ENCODE measurements around the gene SNED1. TPM values are rescaled to one million over a fixed set of nuclear protein-coding genes. Genes with fewer than 3 reads are reported as not detected.

The SNED1 gene
- total and polyA plus RNA-seq, 2 experiments from 2014 or later: 6.1 to 29.4 TPM

GRCh38 chr2:241110089-241110606, 111.7 kb downstream of the SNED1 start:
- no peak overlapping the region for H3K4me2 ChIP-seq (ENCODE audit: unreplicated experiment)
- no peak overlapping the region for H3K9ac ChIP-seq
- H3K27me3 ChIP-seq (replicated peaks; ENCODE audit: insufficient read depth): no peaks in the 10 kb centered on the region
- in situ Hi-C loops (cut with MboI): no loop called here
- no peak for DNase-seq
- no peaks in the 10 kb centered on the region for H3K9me3 ChIP-seq (ENCODE audit: low read depth)
- H4K20me1 ChIP-seq (ENCODE audit: insufficient read depth): no peaks in the 10 kb centered on the region
- H3K9me2 ChIP-seq (ENCODE audit: insufficient read depth): no peaks in the 10 kb centered on the region
- no peaks in the 10 kb centered on the region for H3F3A ChIP-seq (ENCODE audit: insufficient read depth)
- no peaks in the 10 kb centered on the region for H3K4me1 ChIP-seq (ENCODE audit: insufficient read depth)
- no peak overlapping the region for H3K27ac ChIP-seq
- no peak overlapping the region for H2AFZ ChIP-seq
- no peaks in the 10 kb centered on the region for H3K79me2 ChIP-seq (ENCODE audit: insufficient read depth)
- TF ChIP-seq EZH2phosphoT487 (IDR thresholded peaks at IDR 0.05; ENCODE audit: insufficient read depth, low read depth) (no peak), EZH2 (IDR thresholded peaks at IDR 0.05; ENCODE audit: insufficient read depth, poor library complexity, severe bottlenecking) (no peak)
- H3K36me3 ChIP-seq (ENCODE audit: low read depth): no peaks in the 10 kb centered on the region
- WGBS, 2 experiments (ENCODE audit: low coverage in 1 of 2, low lambda C conversion rate in 2 of 2, missing lambda C conversion rate in 2 of 2): 86 to 88% methylated on average over 9 of the region's 9 CpGs
- no peak overlapping the region for H3K4me3 ChIP-seq

DNA sequence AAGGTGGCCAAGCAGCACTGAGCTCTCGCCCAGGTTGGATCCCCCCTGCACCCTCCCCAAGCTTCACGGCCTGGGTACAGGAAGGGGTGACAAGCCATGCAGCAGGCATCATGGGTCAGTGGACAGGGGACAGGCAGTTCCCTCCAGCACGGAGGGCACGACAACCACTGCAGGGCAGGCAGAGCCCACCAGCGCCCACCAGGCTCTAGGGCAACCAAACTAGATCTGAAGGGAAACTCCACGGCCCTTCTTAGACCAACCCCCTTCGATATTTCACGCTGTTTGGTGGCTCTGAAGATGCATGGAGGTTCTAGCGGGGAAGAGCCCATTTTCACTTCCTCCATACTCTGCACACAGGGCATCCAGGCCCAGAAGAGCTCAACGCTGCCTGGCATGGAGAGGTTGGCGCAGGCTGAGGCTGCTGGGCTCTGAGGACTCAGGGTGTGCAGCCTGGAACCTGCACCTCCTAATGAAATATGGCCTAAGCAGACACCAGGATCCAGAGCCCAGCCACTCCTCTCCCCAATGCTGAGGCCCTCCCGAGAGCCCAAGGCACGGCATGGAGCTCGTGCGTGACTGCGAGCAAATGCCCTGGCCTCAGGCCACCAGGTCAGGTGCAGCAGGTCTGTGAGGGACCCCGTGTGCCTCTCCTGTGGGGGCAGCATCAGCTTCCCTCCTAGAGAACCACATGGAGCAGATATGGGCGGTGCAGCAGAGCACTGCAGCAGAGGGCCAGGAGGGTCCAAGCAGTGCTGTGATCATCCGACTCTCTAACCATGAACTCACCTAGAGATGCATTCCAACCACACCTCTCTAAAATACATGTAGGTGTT, 112.4 kb downstream of the SNED1 start:
- H3K36me3 ChIP-seq (ENCODE audit: low read depth): no peaks in the 10 kb centered on the region
- no peaks in the 10 kb centered on the region for H3K79me2 ChIP-seq (ENCODE audit: insufficient read depth)
- no peaks in the 10 kb centered on the region for H3F3A ChIP-seq (ENCODE audit: insufficient read depth)
- H3K4me2 ChIP-seq (ENCODE audit: unreplicated experiment): no peak overlapping the region
- H3K9ac ChIP-seq: no peak overlapping the region
- H3K9me3 ChIP-seq (ENCODE audit: low read depth): no peaks in the 10 kb centered on the region
- no peak for DNase-seq
- H3K27me3 ChIP-seq (replicated peaks; ENCODE audit: insufficient read depth): no peaks in the 10 kb centered on the region
- WGBS, 2 experiments (ENCODE audit: low coverage in 1 of 2, low lambda C conversion rate in 2 of 2, missing lambda C conversion rate in 2 of 2): 89 to 93% methylated on average over 14 to 19 of the region's 19 CpGs
- no peak overlapping the region for H3K27ac ChIP-seq
- H3K4me1 ChIP-seq (ENCODE audit: insufficient read depth): no peaks in the 10 kb centered on the region
- no peaks in the 10 kb centered on the region for H4K20me1 ChIP-seq (ENCODE audit: insufficient read depth)
- H3K9me2 ChIP-seq (ENCODE audit: insufficient read depth): no peaks in the 10 kb centered on the region
- in situ Hi-C loops (cut with MboI): no loop called here
- TF ChIP-seq EZH2phosphoT487 (IDR thresholded peaks at IDR 0.05; ENCODE audit: insufficient read depth, low read depth) (no peak), EZH2 (IDR thresholded peaks at IDR 0.05; ENCODE audit: insufficient read depth, poor library complexity, severe bottlenecking) (no peak)
- no peak overlapping the region for H2AFZ ChIP-seq
- H3K4me3 ChIP-seq: no peak overlapping the region

- no peak for TF ChIP-seq EZH2phosphoT487 (IDR thresholded peaks at IDR 0.05; ENCODE audit: insufficient read depth, low read depth)
- Histone ChIP-seq H3K4me3 (no peak overlapping the region), H3K27me3 (replicated peaks; ENCODE audit: insufficient read depth) (no peaks in the 10 kb centered on the region), H3K9me3 (ENCODE audit: low read depth) (no peaks in the 10 kb centered on the region), H3K4me1 (ENCODE audit: insufficient read depth) (no peaks in the 10 kb centered on the region), H2AFZ (no peak overlapping the region), H3K79me2 (ENCODE audit: insufficient read depth) (no peaks in the 10 kb centered on the region), H3K4me2 (ENCODE audit: unreplicated experiment) (no peak overlapping the region), H3K27ac (no peak overlapping the region), H3K9ac (no peak overlapping the region), H3K9me2 (ENCODE audit: insufficient read depth) (no peaks in the 10 kb centered on the region), H4K20me1 (ENCODE audit: insufficient read depth) (no peaks in the 10 kb centered on the region), H3F3A (ENCODE audit: insufficient read depth) (no peaks in the 10 kb centered on the region), H3K36me3 (ENCODE audit: low read depth) (no peaks in the 10 kb centered on the region)
- no peak for DNase-seq
- in situ Hi-C loops (cut with MboI): no loop called here
- 92 to 94% methylated on average over 9 of the region's 9 CpGs for WGBS, 2 experiments (ENCODE audit: low coverage in 1 of 2, low lambda C conversion rate in 2 of 2, missing lambda C conversion rate in 2 of 2)
Observed at GRCh38 chr2:241111440-241111805, 113.0 kb downstream of the SNED1 start.

DNA sequence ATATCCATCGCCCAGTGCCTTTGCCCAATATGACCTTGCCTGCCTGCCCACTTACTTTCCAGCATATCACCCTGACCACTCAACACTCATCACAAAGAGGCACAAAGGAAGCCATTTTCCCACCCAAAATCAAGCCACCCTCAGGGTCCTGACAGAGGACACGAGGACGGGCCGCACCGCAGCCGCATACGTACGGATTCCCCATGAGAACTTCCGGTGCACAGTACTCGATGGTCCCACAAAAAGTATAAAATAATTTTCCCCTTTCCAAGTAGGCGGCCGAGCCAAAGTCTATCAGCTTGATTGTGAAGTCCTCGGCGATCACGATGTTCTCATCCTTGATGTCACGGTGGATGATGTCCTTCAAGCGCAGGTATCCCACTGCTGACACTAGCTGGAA, 113.6 kb downstream of the SNED1 start:
- in situ Hi-C loops (cut with MboI): no loop called here
- DNase-seq: no peak
- Histone ChIP-seq H3K36me3 (ENCODE audit: low read depth) (no peaks in the 10 kb centered on the region), H3K9me2 (ENCODE audit: insufficient read depth) (no peaks in the 10 kb centered on the region), H3K27ac (no peak overlapping the region), H3K27me3 (replicated peaks; ENCODE audit: insufficient read depth) (no peaks in the 10 kb centered on the region), H3K9me3 (ENCODE audit: low read depth) (no peaks in the 10 kb centered on the region), H2AFZ (no peak overlapping the region), H3F3A (ENCODE audit: insufficient read depth) (no peaks in the 10 kb centered on the region), H3K9ac (no peak overlapping the region), H3K79me2 (ENCODE audit: insufficient read depth) (no peaks in the 10 kb centered on the region), H3K4me1 (ENCODE audit: insufficient read depth) (no peaks in the 10 kb centered on the region), H4K20me1 (ENCODE audit: insufficient read depth) (no peaks in the 10 kb centered on the region), H3K4me2 (ENCODE audit: unreplicated experiment) (no peak overlapping the region), H3K4me3 (no peak overlapping the region)
- no peak for TF ChIP-seq EZH2 (IDR thresholded peaks at IDR 0.05; ENCODE audit: insufficient read depth, poor library complexity, severe bottlenecking)
- no peak for TF ChIP-seq EZH2phosphoT487 (IDR thresholded peaks at IDR 0.05; ENCODE audit: insufficient read depth, low read depth)
- WGBS, 2 experiments (ENCODE audit: low coverage in 1 of 2, low lambda C conversion rate in 2 of 2, missing lambda C conversion rate in 2 of 2): 93 to 96% methylated on average over 17 of the region's 17 CpGs

Data from GM23248 (cell line).